Measurements from ENCODE around the gene WWOX.

The WWOX gene

GRCh38 chr16:79074541-79074940 is 975.1 kb downstream of the WWOX start:
- Histone ChIP-seq H3K9ac (ENCODE audit: low read length) (no peak overlapping the region), H3K27me3 (ENCODE audit: insufficient read depth, low read length) (no peaks in the 10 kb centered on the region), H3K23ac (ENCODE audit: low read length) (no peak overlapping the region), H3K4me3 (ENCODE audit: low read depth, low read length) (no peak overlapping the region), H3K36me3 (ENCODE audit: control insufficient read depth in 1 of 2, insufficient read depth in 2 of 2, low read length in 2 of 2) (no peaks in the 10 kb centered on the region), H4K8ac (ENCODE audit: low read depth, low read length) (no peak overlapping the region), H3K9me3 (ENCODE audit: insufficient read depth, low read depth, low read length) (no peaks in the 10 kb centered on the region), H3K79me2 (ENCODE audit: control insufficient read depth, insufficient read depth, low read length, poor library complexity) (no peaks in the 10 kb centered on the region), H2BK12ac (ENCODE audit: low read length) (no peak overlapping the region), H4K91ac (ENCODE audit: low read depth, low read length) (no peak overlapping the region), H4K12ac (ENCODE audit: low read depth, low read length) (no peak overlapping the region), H2AK5ac (ENCODE audit: low read length) (no peak overlapping the region), H3K79me1 (ENCODE audit: low read length) (no peaks in the 10 kb centered on the region), H3K4ac (ENCODE audit: low read depth, low read length) (no peak overlapping the region), H3K18ac (ENCODE audit: low read length) (no peak overlapping the region), H3K4me1 (ENCODE audit: control insufficient read depth in 1 of 2, insufficient read depth in 2 of 2, low read length in 2 of 2) (no peaks in the 10 kb centered on the region), H2BK120ac (ENCODE audit: insufficient read depth, low read length, poor library complexity) (no peak overlapping the region), H3K4me2 (ENCODE audit: low read length) (no peak overlapping the region), H2BK5ac (ENCODE audit: low read depth, low read length, poor library complexity) (no peak overlapping the region), H3K27ac (ENCODE audit: low read depth, low read length) (no peak overlapping the region), H3K14ac (ENCODE audit: low read length) (no peak overlapping the region), H2AFZ (ENCODE audit: insufficient read depth, low read length, poor library complexity) (no peak overlapping the region)
- no CpG with 5 or more reads among the region's 1 CpG for WGBS (ENCODE audit: extremely low coverage, insufficient coverage, insufficient read length)
- no peak for DNase-seq

GRCh38 chr16:79074951-79075350 is 975.5 kb downstream of the WWOX start:
- no peaks in the 10 kb centered on the region for H3K79me1 ChIP-seq (ENCODE audit: low read length)
- H4K91ac ChIP-seq (ENCODE audit: low read depth, low read length): no peak overlapping the region
- no peak overlapping the region for H2BK120ac ChIP-seq (ENCODE audit: insufficient read depth, low read length, poor library complexity)
- no peak overlapping the region for H2BK12ac ChIP-seq (ENCODE audit: low read length)
- no peaks in the 10 kb centered on the region for H3K79me2 ChIP-seq (ENCODE audit: control insufficient read depth, insufficient read depth, low read length, poor library complexity)
- no CpG with 5 or more reads among the region's 4 CpGs for WGBS (ENCODE audit: extremely low coverage, insufficient coverage, insufficient read length)
- H3K18ac ChIP-seq (ENCODE audit: low read length): no peak overlapping the region
- no peak overlapping the region for H3K14ac ChIP-seq (ENCODE audit: low read length)
- DNase-seq: no peak
- H3K23ac ChIP-seq (ENCODE audit: low read length): no peak overlapping the region
- H3K9ac ChIP-seq (ENCODE audit: low read length): no peak overlapping the region
- H3K4me2 ChIP-seq (ENCODE audit: low read length): no peak overlapping the region
- H3K27ac ChIP-seq (ENCODE audit: low read depth, low read length): no peak overlapping the region
- H4K8ac ChIP-seq (ENCODE audit: low read depth, low read length): no peak overlapping the region
- no peak overlapping the region for H2BK5ac ChIP-seq (ENCODE audit: low read depth, low read length, poor library complexity)
- H3K9me3 ChIP-seq (ENCODE audit: insufficient read depth, low read depth, low read length): no peaks in the 10 kb centered on the region
- H3K4me1 ChIP-seq (ENCODE audit: control insufficient read depth in 1 of 2, insufficient read depth in 2 of 2, low read length in 2 of 2): no peaks in the 10 kb centered on the region
- no peak overlapping the region for H3K4ac ChIP-seq (ENCODE audit: low read depth, low read length)
- H2AFZ ChIP-seq (ENCODE audit: insufficient read depth, low read length, poor library complexity): no peak overlapping the region
- no peaks in the 10 kb centered on the region for H3K36me3 ChIP-seq (ENCODE audit: control insufficient read depth in 1 of 2, insufficient read depth in 2 of 2, low read length in 2 of 2)
- H4K12ac ChIP-seq (ENCODE audit: low read depth, low read length): no peak overlapping the region
- H3K4me3 ChIP-seq (ENCODE audit: low read depth, low read length): no peak overlapping the region
- no peak overlapping the region for H2AK5ac ChIP-seq (ENCODE audit: low read length)
- H3K27me3 ChIP-seq (ENCODE audit: insufficient read depth, low read length): no peaks in the 10 kb centered on the region

GRCh38 chr16:79076047-79076767 is 976.8 kb downstream of the WWOX start:
- no peak overlapping the region for H3K4ac ChIP-seq (ENCODE audit: low read depth, low read length)
- no peak overlapping the region for H2BK12ac ChIP-seq (ENCODE audit: low read length)
- no peak for DNase-seq
- H3K27ac ChIP-seq (ENCODE audit: low read depth, low read length): no peak overlapping the region
- no peaks in the 10 kb centered on the region for H3K9me3 ChIP-seq (ENCODE audit: insufficient read depth, low read depth, low read length)
- no peaks in the 10 kb centered on the region for H3K79me1 ChIP-seq (ENCODE audit: low read length)
- no peak overlapping the region for H3K9ac ChIP-seq (ENCODE audit: low read length)
- H3K4me1 ChIP-seq (ENCODE audit: control insufficient read depth in 1 of 2, insufficient read depth in 2 of 2, low read length in 2 of 2): no peaks in the 10 kb centered on the region
- no peak overlapping the region for H3K4me2 ChIP-seq (ENCODE audit: low read length)
- no peak overlapping the region for H2BK120ac ChIP-seq (ENCODE audit: insufficient read depth, low read length, poor library complexity)
- H3K14ac ChIP-seq (ENCODE audit: low read length): no peak overlapping the region
- no peaks in the 10 kb centered on the region for H3K27me3 ChIP-seq (ENCODE audit: insufficient read depth, low read length)
- H4K8ac ChIP-seq (ENCODE audit: low read depth, low read length): no peak overlapping the region
- H3K4me3 ChIP-seq (ENCODE audit: low read depth, low read length): no peak overlapping the region
- no peak overlapping the region for H2AFZ ChIP-seq (ENCODE audit: insufficient read depth, low read length, poor library complexity)
- no peak overlapping the region for H2AK5ac ChIP-seq (ENCODE audit: low read length)
- H3K36me3 ChIP-seq (ENCODE audit: control insufficient read depth in 1 of 2, insufficient read depth in 2 of 2, low read length in 2 of 2): no peaks in the 10 kb centered on the region
- no peaks in the 10 kb centered on the region for H3K79me2 ChIP-seq (ENCODE audit: control insufficient read depth, insufficient read depth, low read length, poor library complexity)
- H3K23ac ChIP-seq (ENCODE audit: low read length): no peak overlapping the region
- H3K18ac ChIP-seq (ENCODE audit: low read length): no peak overlapping the region
- no CpG with 5 or more reads among the region's 12 CpGs for WGBS (ENCODE audit: extremely low coverage, insufficient coverage, insufficient read length)
- no peak overlapping the region for H2BK5ac ChIP-seq (ENCODE audit: low read depth, low read length, poor library complexity)
- no peak overlapping the region for H4K91ac ChIP-seq (ENCODE audit: low read depth, low read length)
- H4K12ac ChIP-seq (ENCODE audit: low read depth, low read length): no peak overlapping the region

GRCh38 chr16:79077346-79077745 is 977.9 kb downstream of the WWOX start:
- H3K4me2 ChIP-seq (ENCODE audit: low read length): no peak overlapping the region
- H2BK5ac ChIP-seq (ENCODE audit: low read depth, low read length, poor library complexity): no peak overlapping the region
- no peak overlapping the region for H4K91ac ChIP-seq (ENCODE audit: low read depth, low read length)
- no peak overlapping the region for H3K14ac ChIP-seq (ENCODE audit: low read length)
- H3K79me1 ChIP-seq (ENCODE audit: low read length): no peaks in the 10 kb centered on the region
- no peak overlapping the region for H3K23ac ChIP-seq (ENCODE audit: low read length)
- H4K12ac ChIP-seq (ENCODE audit: low read depth, low read length): no peak overlapping the region
- H3K4me3 ChIP-seq (ENCODE audit: low read depth, low read length): no peak overlapping the region
- no peak overlapping the region for H2BK120ac ChIP-seq (ENCODE audit: insufficient read depth, low read length, poor library complexity)
- no peak for DNase-seq
- no peak overlapping the region for H3K18ac ChIP-seq (ENCODE audit: low read length)
- no peaks in the 10 kb centered on the region for H3K4me1 ChIP-seq (ENCODE audit: control insufficient read depth in 1 of 2, insufficient read depth in 2 of 2, low read length in 2 of 2)
- no peak overlapping the region for H2AFZ ChIP-seq (ENCODE audit: insufficient read depth, low read length, poor library complexity)
- WGBS (ENCODE audit: extremely low coverage, insufficient coverage, insufficient read length): no CpG with 5 or more reads among the region's 5 CpGs
- H3K4ac ChIP-seq (ENCODE audit: low read depth, low read length): no peak overlapping the region
- H3K9me3 ChIP-seq (ENCODE audit: insufficient read depth, low read depth, low read length): no peaks in the 10 kb centered on the region
- no peak overlapping the region for H2AK5ac ChIP-seq (ENCODE audit: low read length)
- no peaks in the 10 kb centered on the region for H3K36me3 ChIP-seq (ENCODE audit: control insufficient read depth in 1 of 2, insufficient read depth in 2 of 2, low read length in 2 of 2)
- H3K9ac ChIP-seq (ENCODE audit: low read length): no peak overlapping the region
- no peak overlapping the region for H3K27ac ChIP-seq (ENCODE audit: low read depth, low read length)
- no peaks in the 10 kb centered on the region for H3K79me2 ChIP-seq (ENCODE audit: control insufficient read depth, insufficient read depth, low read length, poor library complexity)
- no peaks in the 10 kb centered on the region for H3K27me3 ChIP-seq (ENCODE audit: insufficient read depth, low read length)
- H2BK12ac ChIP-seq (ENCODE audit: low read length): no peak overlapping the region
- H4K8ac ChIP-seq (ENCODE audit: low read depth, low read length): no peak overlapping the region
